HEK293T (cell line): ENCODE data around the gene NEK10.

Experiments used
- ARNT ChIP-seq: fragments of 450-650 bp; IDR thresholded peaks from 2 replicates; pipeline ENCODE4 v1.6.1; 2017; ENCODE audit warnings: mild to moderate bottlenecking
- BHLHE40 ChIP-seq: fragments of 450-650 bp; IDR thresholded peaks from 2 replicates; pipeline ENCODE4 v1.6.1; 2016; ENCODE audit warnings: mild to moderate bottlenecking, moderate library complexity, borderline replicate concordance
- ELF4 ChIP-seq: fragments of 450-650 bp; IDR thresholded peaks from 2 replicates; pipeline ENCODE4 v1.6.1; 2017; ENCODE audit warnings: antibody characterized with exemption
- FOXA1 ChIP-seq: fragments of 450-650 bp; IDR thresholded peaks from 2 replicates; pipeline ENCODE4 v1.6.1; 2016; ENCODE audit warnings: mild to moderate bottlenecking
- FOXM1 ChIP-seq: fragments of 450-650 bp; IDR thresholded peaks from 2 replicates; pipeline ENCODE4 v1.6.1; 2017; ENCODE audit warnings: mild to moderate bottlenecking, borderline replicate concordance
- HDGF ChIP-seq: fragments of 450-650 bp; IDR thresholded peaks from 2 replicates; pipeline ENCODE4 v1.6.1; 2017; ENCODE audit warnings: antibody characterized with exemption, borderline replicate concordance
- LEF1 ChIP-seq: fragments of 450-650 bp; IDR thresholded peaks from 2 replicates; pipeline ENCODE4 v1.6.1; 2017; ENCODE audit warnings: mild to moderate bottlenecking, borderline replicate concordance
- NFRKB ChIP-seq: fragments of 450-650 bp; IDR thresholded peaks from 2 replicates; pipeline ENCODE4 v1.6.1; 2016; ENCODE audit warnings: mild to moderate bottlenecking, moderate library complexity
- SP1 ChIP-seq: fragments of 450-650 bp; IDR thresholded peaks from 2 replicates; pipeline ENCODE4 v1.6.1; 2017
- SUZ12 ChIP-seq: fragments of 450-650 bp; IDR thresholded peaks from 2 replicates; pipeline ENCODE4 v1.6.1; 2016; ENCODE audit warnings: mild to moderate bottlenecking
- TARDBP ChIP-seq: fragments of 450-650 bp; IDR thresholded peaks from 2 replicates; pipeline ENCODE4 v1.6.1; 2016

GRCh38 chr3:27193056-27193455 is 176.1 kb downstream of the NEK10 start:
- no peak for TF ChIP-seq BHLHE40
- no peak for TF ChIP-seq TARDBP
- no peak for TF ChIP-seq FOXM1
- TF ChIP-seq ARNT = no peak
- TF ChIP-seq FOXA1 = no peak
- TF ChIP-seq ELF4 = no peak
- TF ChIP-seq SP1 = no peak
- no peak for TF ChIP-seq HDGF
- no peak for TF ChIP-seq LEF1
- no peak for TF ChIP-seq NFRKB
- TF ChIP-seq SUZ12 = no peak
